PC-9 (cell line): ENCODE results near the gene GPI.

ENCODE experiments used
- EZH2 ChIP-seq: fragments of 200-600 bp; sonication (generic); IDR thresholded peaks from 2 replicates; pipeline ENCODE4 v1.8.0; 2017; ENCODE audit warnings: antibody characterized with exemption, low read depth
- TF ChIP-seq, protein P1 (sequence below): fragments of 200-600 bp; sonication (generic); conservative IDR thresholded peaks from 2 replicates; pipeline ENCODE4 v1.6.1; 2017; ENCODE audit warnings: mixed run types, antibody characterized with exemption, mild to moderate bottlenecking, moderate library complexity

DNA sequence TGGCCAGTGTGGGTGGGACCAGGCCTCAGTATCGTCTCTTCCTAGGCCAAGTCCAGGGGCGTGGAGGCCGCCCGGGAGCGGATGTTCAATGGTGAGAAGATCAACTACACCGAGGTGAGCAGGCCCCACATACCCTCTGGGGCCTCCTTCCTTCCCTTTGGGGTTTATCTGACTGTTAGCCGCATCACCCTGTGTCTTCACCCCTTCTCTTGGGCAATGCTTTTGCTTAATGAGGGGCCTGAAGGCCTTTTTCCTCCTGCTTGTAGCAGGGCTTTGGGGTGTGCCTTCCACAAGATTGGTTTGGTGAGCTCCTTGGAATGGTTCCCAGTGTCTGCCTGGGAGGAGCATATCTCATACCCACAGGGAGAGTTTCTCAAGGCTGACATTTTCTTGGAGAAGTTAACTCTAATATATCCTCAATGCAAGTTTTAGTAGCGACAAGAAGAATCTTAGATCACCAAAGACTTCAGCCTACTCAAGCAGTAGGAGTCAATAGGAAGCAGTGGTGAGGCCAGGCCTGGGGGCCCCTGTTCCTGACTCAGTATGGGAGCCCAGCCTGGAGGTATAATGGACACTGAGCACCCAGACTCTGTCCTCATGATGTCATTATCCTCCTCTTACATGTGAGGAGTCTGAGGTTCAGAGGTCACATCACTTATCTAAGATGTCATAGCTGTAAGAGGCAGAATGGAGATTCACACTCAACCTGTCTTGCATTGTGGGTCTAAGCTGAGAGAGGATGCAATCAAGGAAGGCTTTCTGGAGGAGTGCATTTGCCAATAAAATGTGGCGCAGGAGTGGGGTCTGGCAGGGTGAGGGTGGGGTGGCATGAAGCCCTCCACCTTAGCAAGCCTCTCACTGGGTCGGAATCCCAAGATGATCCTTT, 2.0 kb downstream of the GPI start:
- TF ChIP-seq, protein P1, sequence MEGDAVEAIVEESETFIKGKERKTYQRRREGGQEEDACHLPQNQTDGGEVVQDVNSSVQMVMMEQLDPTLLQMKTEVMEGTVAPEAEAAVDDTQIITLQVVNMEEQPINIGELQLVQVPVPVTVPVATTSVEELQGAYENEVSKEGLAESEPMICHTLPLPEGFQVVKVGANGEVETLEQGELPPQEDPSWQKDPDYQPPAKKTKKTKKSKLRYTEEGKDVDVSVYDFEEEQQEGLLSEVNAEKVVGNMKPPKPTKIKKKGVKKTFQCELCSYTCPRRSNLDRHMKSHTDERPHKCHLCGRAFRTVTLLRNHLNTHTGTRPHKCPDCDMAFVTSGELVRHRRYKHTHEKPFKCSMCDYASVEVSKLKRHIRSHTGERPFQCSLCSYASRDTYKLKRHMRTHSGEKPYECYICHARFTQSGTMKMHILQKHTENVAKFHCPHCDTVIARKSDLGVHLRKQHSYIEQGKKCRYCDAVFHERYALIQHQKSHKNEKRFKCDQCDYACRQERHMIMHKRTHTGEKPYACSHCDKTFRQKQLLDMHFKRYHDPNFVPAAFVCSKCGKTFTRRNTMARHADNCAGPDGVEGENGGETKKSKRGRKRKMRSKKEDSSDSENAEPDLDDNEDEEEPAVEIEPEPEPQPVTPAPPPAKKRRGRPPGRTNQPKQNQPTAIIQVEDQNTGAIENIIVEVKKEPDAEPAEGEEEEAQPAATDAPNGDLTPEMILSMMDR = no peak
- TF ChIP-seq EZH2 = no peak
